Mesothelial cell of epicardium (in vitro differentiated cells): ENCODE results near the gene DAPK1. TPM values are rescaled to one million over a fixed set of nuclear protein-coding genes. Genes with fewer than 3 reads are reported as not detected.

Experiments used
- DNase-seq, 2 experiments: peaks; one replicate each; pipeline ENCODE4 v3.0.0; 2021; ENCODE audit warnings: low spot score in 2 of 2; ENCODE audit not compliant: unreplicated experiment in 2 of 2
- H3K27ac Mint-ChIP-seq: 2 replicates; pipeline ENCODE4 v1.8.0; 2021; ENCODE audit warnings: mixed read lengths
- H3K27me3 Mint-ChIP-seq: 2 replicates; pipeline ENCODE4 v1.8.0; 2021; ENCODE audit warnings: low read depth, mixed read lengths
- H3K36me3 Mint-ChIP-seq: 2 replicates; pipeline ENCODE4 v1.8.0; 2021; ENCODE audit warnings: mixed read lengths
- H3K4me1 Mint-ChIP-seq: 2 replicates; pipeline ENCODE4 v1.8.0; 2021; ENCODE audit warnings: mixed read lengths
- H3K4me3 Mint-ChIP-seq: 2 replicates; pipeline ENCODE4 v1.8.0; 2021; ENCODE audit warnings: mild to moderate bottlenecking, moderate library complexity, mixed read lengths
- H3K9me3 Mint-ChIP-seq: 2 replicates; pipeline ENCODE4 v1.8.0; 2021; ENCODE audit warnings: mixed read lengths
- CTCF ChIP-seq: fragments of 200-600 bp; sonication (generic); IDR thresholded peaks from one replicate; pipeline ENCODE4 v1.5.0; 2021; ENCODE audit warnings: antibody characterized with exemption; ENCODE audit not compliant: unreplicated experiment
- total RNA-seq: library from RNA; stranded (reverse); gene quantifications from 3 replicates; pipeline ENCODE4 v1.2.1, GENCODE V29; 2021

DAPK1 gene
- total RNA-seq, 1 donor from 2014 or later: 239 TPM

GRCh38 chr9:87604886-87605588 is 107.4 kb downstream of the DAPK1 start:
- Mint-ChIP-seq H3K9me3 (no peaks in the 10 kb centered on the region), H3K27ac (peak overlapping the region; percentile 74), H3K4me3 (no peak overlapping the region), H3K36me3 (peaks cover 29% of the 10 kb centered on the region), H3K27me3 (no peaks in the 10 kb centered on the region), H3K4me1 (peaks cover 65% of the 10 kb centered on the region)
- no peak for DNase-seq
- no peak for TF ChIP-seq CTCF

GRCh38 chr9:87605676-87606075 is 108.0 kb downstream of the DAPK1 start:
- Mint-ChIP-seq H3K4me1 (peaks cover 66% of the 10 kb centered on the region), H3K9me3 (no peaks in the 10 kb centered on the region), H3K27me3 (no peaks in the 10 kb centered on the region), H3K4me3 (no peak overlapping the region), H3K36me3 (peaks cover 29% of the 10 kb centered on the region), H3K27ac (peak overlapping the region; percentile 74)
- TF ChIP-seq CTCF: no peak
- no peak for DNase-seq

GRCh38 chr9:87606841-87607521 is 109.3 kb downstream of the DAPK1 start:
- no peaks in the 10 kb centered on the region for H3K27me3 Mint-ChIP-seq
- peaks cover 59% of the 10 kb centered on the region for H3K4me1 Mint-ChIP-seq
- H3K27ac Mint-ChIP-seq: peak overlapping the region; percentile 80
- H3K36me3 Mint-ChIP-seq: peaks cover 37% of the 10 kb centered on the region
- H3K4me3 Mint-ChIP-seq: no peak overlapping the region
- no peak for TF ChIP-seq CTCF
- no peaks in the 10 kb centered on the region for H3K9me3 Mint-ChIP-seq
- DNase-seq: no peak

GRCh38 chr9:87607859-87608258 is 110.2 kb downstream of the DAPK1 start:
- no peaks in the 10 kb centered on the region for H3K27me3 Mint-ChIP-seq
- no peaks in the 10 kb centered on the region for H3K9me3 Mint-ChIP-seq
- H3K27ac Mint-ChIP-seq: no peak overlapping the region
- peaks cover 39% of the 10 kb centered on the region for H3K36me3 Mint-ChIP-seq
- H3K4me3 Mint-ChIP-seq: no peak overlapping the region
- DNase-seq: no peak
- no peak for TF ChIP-seq CTCF
- H3K4me1 Mint-ChIP-seq: peaks cover 58% of the 10 kb centered on the region

GRCh38 chr9:87609002-87609401 is 111.3 kb downstream of the DAPK1 start:
- no peak for TF ChIP-seq CTCF
- H3K9me3 Mint-ChIP-seq: no peaks in the 10 kb centered on the region
- no peak overlapping the region for H3K27ac Mint-ChIP-seq
- no peak for DNase-seq
- H3K4me1 Mint-ChIP-seq: peaks cover 56% of the 10 kb centered on the region
- no peaks in the 10 kb centered on the region for H3K27me3 Mint-ChIP-seq
- no peak overlapping the region for H3K4me3 Mint-ChIP-seq
- H3K36me3 Mint-ChIP-seq: peaks cover 36% of the 10 kb centered on the region
